ENCODE results near the gene ZYG11B.

DNA sequence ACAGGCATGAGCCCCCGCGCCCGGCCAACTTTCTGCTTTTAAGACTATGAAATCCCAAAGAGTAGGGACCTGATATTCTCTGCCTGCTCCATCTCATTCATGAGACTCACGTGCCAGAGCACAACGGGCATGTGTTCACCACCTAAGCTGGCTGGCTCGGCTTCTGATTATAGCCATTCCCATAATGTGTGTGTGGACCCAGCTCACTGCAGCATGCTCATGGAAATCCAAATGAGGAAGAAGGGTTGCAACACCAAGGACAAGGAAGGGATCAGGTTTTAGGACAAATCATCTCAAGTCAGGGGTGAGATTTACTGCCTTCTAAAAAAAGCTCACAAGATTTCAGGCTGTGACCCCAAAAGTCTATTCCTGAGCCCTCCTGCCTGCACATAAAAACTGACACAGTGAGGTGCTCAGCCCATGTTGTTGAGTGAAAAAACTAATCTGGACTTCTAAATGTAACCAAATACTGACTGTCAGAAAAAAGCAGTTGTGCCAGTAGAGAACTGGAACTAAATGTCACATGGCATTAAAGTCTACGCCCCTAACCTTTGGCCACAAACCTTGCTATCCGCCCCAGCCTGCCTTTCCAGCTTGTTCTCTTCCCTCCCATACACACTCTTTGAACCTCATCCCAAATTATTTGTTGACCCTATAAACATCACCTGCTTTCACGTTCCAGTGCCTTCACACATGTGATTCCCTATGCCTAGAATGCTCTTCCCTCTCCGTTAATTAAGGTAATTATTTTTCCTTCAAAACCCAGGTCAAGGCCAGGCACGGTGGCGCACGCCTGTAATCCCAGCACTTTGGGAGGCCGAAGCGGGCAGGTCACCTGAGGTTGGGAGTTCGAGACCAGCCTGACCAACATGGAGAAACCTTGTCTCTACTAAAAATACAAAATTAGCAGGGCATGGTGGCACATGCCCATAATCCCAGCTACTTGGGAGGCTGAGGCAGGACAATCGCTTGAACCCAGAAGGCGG lies 19.0 kb upstream of the ZYG11B start:
- TF ChIP-seq, protein P1, sequence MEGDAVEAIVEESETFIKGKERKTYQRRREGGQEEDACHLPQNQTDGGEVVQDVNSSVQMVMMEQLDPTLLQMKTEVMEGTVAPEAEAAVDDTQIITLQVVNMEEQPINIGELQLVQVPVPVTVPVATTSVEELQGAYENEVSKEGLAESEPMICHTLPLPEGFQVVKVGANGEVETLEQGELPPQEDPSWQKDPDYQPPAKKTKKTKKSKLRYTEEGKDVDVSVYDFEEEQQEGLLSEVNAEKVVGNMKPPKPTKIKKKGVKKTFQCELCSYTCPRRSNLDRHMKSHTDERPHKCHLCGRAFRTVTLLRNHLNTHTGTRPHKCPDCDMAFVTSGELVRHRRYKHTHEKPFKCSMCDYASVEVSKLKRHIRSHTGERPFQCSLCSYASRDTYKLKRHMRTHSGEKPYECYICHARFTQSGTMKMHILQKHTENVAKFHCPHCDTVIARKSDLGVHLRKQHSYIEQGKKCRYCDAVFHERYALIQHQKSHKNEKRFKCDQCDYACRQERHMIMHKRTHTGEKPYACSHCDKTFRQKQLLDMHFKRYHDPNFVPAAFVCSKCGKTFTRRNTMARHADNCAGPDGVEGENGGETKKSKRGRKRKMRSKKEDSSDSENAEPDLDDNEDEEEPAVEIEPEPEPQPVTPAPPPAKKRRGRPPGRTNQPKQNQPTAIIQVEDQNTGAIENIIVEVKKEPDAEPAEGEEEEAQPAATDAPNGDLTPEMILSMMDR (IDR thresholded peaks at IDR 0.05) = no peak
- no peak for TF ChIP-seq POLR2A (IDR thresholded peaks at IDR 0.05)
